ENCODE measurements around the gene FSTL4. TPM values are rescaled to one million over a fixed set of nuclear protein-coding genes. Genes with fewer than 3 reads are reported as not detected.

Gene FSTL4
- total RNA-seq, 1 experiment from 2014 or later: not detected

DNA sequence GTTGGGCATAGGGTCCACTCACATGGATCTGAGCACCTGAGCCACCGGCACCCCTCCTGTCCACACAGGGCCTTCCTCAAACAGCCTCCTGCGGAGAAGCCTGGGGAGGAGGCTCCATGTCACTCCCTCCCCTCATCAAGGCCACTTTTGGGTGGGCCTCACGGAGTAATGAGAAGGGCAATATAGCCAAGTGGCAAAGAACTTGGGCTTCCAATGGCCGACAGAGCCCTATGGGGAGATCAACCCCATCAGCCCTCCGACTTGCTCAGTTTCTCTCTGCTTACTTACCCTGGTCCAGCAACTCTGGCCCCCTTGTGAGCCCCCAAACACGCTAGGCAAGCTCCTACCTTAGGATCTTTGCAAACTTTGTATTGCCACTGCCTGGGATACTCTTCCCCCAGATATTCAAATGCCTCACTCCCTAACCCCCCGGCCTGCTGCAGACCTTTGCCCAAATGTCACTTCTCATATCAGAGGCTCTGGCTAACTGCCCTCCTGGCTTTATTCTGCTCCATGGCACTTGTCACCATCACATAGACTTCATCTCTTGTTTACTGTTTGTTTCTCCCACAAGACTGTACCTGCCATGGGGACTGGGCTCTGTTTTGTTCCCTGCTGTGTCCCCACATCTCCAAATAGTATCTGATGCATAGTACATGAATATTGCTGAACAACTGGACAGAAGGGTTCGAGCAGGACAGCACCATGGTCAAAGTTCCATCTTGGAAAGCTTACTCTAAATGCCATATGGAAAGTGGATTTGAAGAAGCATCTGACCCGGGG, 220.8 kb downstream of the FSTL4 start:
- DNase-seq: no peak
- H3K4me3 Mint-ChIP-seq (ENCODE audit: low read depth, unreplicated experiment): no peak overlapping the region
- intact Hi-C loops (cut with micrococcal nuclease; ENCODE audit: unreplicated experiment): no loop called here
- no peaks in the 10 kb centered on the region for H3K36me3 Mint-ChIP-seq (ENCODE audit: insufficient read depth, unreplicated experiment)
- TF ChIP-seq, protein P1, sequence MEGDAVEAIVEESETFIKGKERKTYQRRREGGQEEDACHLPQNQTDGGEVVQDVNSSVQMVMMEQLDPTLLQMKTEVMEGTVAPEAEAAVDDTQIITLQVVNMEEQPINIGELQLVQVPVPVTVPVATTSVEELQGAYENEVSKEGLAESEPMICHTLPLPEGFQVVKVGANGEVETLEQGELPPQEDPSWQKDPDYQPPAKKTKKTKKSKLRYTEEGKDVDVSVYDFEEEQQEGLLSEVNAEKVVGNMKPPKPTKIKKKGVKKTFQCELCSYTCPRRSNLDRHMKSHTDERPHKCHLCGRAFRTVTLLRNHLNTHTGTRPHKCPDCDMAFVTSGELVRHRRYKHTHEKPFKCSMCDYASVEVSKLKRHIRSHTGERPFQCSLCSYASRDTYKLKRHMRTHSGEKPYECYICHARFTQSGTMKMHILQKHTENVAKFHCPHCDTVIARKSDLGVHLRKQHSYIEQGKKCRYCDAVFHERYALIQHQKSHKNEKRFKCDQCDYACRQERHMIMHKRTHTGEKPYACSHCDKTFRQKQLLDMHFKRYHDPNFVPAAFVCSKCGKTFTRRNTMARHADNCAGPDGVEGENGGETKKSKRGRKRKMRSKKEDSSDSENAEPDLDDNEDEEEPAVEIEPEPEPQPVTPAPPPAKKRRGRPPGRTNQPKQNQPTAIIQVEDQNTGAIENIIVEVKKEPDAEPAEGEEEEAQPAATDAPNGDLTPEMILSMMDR (IDR thresholded peaks at IDR 0.05; ENCODE audit: unreplicated experiment): no peak
- CTCF ChIA-PET: no interaction called here
- H3K9me3 Mint-ChIP-seq (ENCODE audit: low read depth, unreplicated experiment): no peaks in the 10 kb centered on the region
- H3K4me1 Mint-ChIP-seq (ENCODE audit: low read depth, unreplicated experiment): no peaks in the 10 kb centered on the region
- peaks cover 86% of the 10 kb centered on the region for H3K27me3 Mint-ChIP-seq (ENCODE audit: unreplicated experiment)
- no TSS peak for BruUV-seq (replicated peaks)
- no peak overlapping the region for H3K27ac Mint-ChIP-seq (ENCODE audit: unreplicated experiment)

DNA sequence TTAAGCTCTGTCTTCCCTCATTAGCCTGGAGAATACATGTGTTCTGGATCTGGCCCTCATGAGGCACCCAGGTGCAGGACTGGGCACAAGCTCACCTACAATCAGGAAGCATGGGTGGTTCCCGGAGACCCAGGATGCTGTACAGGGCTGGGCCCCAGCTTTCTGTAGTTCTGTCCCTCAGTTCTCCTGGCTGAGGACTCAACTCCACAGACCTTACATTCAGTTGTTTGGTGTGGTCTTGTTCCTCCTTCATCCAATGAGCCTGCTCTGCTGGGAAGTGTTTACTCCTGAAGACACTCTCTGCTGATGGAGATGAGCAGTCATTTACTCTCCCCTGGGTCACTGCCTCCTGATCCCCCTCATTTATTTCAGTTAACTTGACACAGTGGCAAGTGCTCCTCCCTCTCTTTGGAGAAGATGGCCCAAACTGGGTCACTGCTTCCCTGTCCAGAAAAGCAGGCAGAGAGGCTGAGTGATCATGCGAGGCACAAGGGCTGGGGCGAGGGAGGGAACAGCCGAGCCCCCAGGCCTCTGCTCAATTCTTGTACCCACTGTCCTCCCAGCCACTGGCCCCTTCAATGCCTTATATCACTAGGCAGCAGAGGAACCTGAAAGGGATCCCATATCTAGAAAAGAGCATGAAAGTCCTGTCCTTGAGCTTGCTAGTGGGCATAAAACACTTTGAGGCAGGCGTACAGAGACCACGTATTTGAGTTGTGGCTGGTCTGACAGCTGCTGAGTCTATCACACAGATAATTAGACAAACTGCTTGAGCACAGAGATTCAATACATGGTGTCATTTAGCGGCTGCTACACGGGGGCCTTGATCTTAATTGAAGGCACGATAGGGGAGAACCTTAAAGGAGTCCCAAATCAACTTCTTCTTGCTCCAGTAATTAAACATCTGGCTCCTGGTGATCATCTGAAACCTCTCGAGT, 221.7 kb downstream of the FSTL4 start:
- Mint-ChIP-seq H3K27ac (ENCODE audit: unreplicated experiment) (no peak overlapping the region), H3K9me3 (ENCODE audit: low read depth, unreplicated experiment) (no peaks in the 10 kb centered on the region), H3K27me3 (ENCODE audit: unreplicated experiment) (peaks cover 86% of the 10 kb centered on the region), H3K36me3 (ENCODE audit: insufficient read depth, unreplicated experiment) (no peaks in the 10 kb centered on the region), H3K4me3 (ENCODE audit: low read depth, unreplicated experiment) (no peak overlapping the region), H3K4me1 (ENCODE audit: low read depth, unreplicated experiment) (no peaks in the 10 kb centered on the region)
- intact Hi-C loops (cut with micrococcal nuclease; ENCODE audit: unreplicated experiment): no loop called here
- BruUV-seq (replicated peaks): no TSS peak
- CTCF ChIA-PET: no interaction called here
- TF ChIP-seq, protein P1 (IDR thresholded peaks at IDR 0.05; ENCODE audit: unreplicated experiment): no peak
- no peak for DNase-seq

DNA sequence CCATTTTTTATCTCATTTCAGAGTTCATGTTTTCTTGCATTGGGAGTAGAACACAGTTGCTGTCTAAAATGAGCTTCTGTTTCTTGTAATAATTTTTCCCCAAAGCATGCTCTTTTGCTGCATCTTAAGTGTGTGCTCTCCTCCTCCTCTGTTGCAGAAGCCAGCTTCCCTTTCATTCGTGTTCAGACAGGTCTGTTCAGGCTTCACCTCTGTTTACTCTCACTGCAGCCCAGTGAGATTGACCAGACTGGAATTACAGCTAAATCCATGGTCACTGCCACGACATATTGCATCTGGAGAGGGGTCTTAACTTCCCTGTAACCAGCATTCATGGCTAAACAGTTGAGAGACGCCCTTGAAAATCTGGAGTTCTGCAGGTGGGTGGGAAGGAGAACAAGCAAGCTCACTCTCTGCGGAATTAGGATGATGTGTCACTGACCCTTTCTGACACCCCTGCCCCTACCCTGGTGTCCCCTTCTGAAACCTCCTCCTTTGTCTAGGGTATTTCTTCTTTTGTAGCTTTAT, 223.2 kb downstream of the FSTL4 start:
- H3K4me1 Mint-ChIP-seq (ENCODE audit: low read depth, unreplicated experiment): no peaks in the 10 kb centered on the region
- no peaks in the 10 kb centered on the region for H3K9me3 Mint-ChIP-seq (ENCODE audit: low read depth, unreplicated experiment)
- H3K27me3 Mint-ChIP-seq (ENCODE audit: unreplicated experiment): peaks cover 94% of the 10 kb centered on the region
- CTCF ChIA-PET: no interaction called here
- TF ChIP-seq, protein P1 (IDR thresholded peaks at IDR 0.05; ENCODE audit: unreplicated experiment): no peak
- intact Hi-C loops (cut with micrococcal nuclease; ENCODE audit: unreplicated experiment): no loop called here
- H3K36me3 Mint-ChIP-seq (ENCODE audit: insufficient read depth, unreplicated experiment): no peaks in the 10 kb centered on the region
- no peak for DNase-seq
- H3K27ac Mint-ChIP-seq (ENCODE audit: unreplicated experiment): no peak overlapping the region
- BruUV-seq (replicated peaks): no TSS peak
- no peak overlapping the region for H3K4me3 Mint-ChIP-seq (ENCODE audit: low read depth, unreplicated experiment)

DNA sequence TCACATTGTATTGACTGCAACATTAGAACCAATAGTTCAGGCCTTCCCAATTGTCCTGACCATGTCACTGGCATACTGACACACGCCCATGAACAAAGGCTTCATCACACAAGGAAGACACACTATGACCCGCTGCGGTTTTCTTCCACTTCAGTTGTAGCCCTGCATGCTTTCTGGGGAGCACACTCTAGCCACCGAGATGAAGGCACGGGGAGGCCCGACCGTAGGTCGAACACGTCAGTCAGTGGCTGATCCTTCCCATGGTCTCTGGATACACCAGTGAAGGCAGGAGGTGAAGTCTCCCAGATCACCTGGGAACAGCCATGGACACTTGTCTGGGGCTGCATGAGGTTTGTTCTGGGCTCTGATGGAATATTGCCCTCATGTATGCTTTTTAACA, 224.7 kb downstream of the FSTL4 start:
- TF ChIP-seq, protein P1 (IDR thresholded peaks at IDR 0.05; ENCODE audit: unreplicated experiment): no peak
- DNase-seq: no peak
- CTCF ChIA-PET: no interaction called here
- Mint-ChIP-seq H3K4me1 (ENCODE audit: low read depth, unreplicated experiment) (no peaks in the 10 kb centered on the region), H3K36me3 (ENCODE audit: insufficient read depth, unreplicated experiment) (no peaks in the 10 kb centered on the region), H3K27ac (ENCODE audit: unreplicated experiment) (no peak overlapping the region), H3K4me3 (ENCODE audit: low read depth, unreplicated experiment) (no peak overlapping the region), H3K9me3 (ENCODE audit: low read depth, unreplicated experiment) (no peaks in the 10 kb centered on the region), H3K27me3 (ENCODE audit: unreplicated experiment) (peaks cover 100% of the 10 kb centered on the region)
- intact Hi-C loops (cut with micrococcal nuclease; ENCODE audit: unreplicated experiment): no loop called here
- BruUV-seq (replicated peaks): no TSS peak
